ENCODE data around the gene CAMK2D.

DNA sequence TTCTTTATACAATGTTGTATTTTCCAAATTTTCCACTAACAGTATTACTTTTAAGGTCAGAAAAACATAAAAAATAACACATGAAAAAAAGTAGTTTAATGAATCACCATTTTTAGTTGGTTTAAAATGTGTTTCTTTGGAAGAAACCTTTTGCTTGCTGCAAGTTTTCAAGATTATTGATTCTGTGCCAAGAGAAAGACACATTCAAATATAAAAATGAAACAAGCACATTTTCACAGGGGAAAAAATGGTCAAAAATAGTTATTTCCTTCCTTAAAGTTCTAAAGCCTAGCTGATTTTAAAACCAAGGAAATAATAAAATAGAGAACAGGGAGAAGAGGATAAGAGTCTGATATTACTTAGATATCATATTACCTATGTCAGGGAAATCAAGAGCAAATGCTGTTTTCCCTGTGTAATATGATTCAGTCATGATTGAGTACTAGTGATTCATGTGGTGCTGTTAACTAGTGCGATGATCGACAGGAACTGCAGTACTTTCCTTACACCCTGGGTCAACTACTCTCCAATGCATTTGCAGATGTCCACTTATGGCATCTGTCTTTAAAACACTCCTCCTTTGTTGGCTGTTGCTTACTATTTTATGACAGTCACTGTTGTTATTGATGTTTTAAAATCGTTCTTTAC is 103.8 kb downstream of the CAMK2D start:
- TF ChIP-seq EZH2 (optimal IDR thresholded peaks at IDR 0.05; ENCODE audit: low read depth, low read length): no peak
- TF ChIP-seq, protein P1, sequence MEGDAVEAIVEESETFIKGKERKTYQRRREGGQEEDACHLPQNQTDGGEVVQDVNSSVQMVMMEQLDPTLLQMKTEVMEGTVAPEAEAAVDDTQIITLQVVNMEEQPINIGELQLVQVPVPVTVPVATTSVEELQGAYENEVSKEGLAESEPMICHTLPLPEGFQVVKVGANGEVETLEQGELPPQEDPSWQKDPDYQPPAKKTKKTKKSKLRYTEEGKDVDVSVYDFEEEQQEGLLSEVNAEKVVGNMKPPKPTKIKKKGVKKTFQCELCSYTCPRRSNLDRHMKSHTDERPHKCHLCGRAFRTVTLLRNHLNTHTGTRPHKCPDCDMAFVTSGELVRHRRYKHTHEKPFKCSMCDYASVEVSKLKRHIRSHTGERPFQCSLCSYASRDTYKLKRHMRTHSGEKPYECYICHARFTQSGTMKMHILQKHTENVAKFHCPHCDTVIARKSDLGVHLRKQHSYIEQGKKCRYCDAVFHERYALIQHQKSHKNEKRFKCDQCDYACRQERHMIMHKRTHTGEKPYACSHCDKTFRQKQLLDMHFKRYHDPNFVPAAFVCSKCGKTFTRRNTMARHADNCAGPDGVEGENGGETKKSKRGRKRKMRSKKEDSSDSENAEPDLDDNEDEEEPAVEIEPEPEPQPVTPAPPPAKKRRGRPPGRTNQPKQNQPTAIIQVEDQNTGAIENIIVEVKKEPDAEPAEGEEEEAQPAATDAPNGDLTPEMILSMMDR (IDR thresholded peaks at IDR 0.05; ENCODE audit: low read length): no peak
- TF ChIP-seq EZH2phosphoT487 (IDR thresholded peaks at IDR 0.05; ENCODE audit: low read length): no peak
